PFSK-1 (cell line): Measurements from ENCODE around the gene ZRANB2.

Experiments used
- FOXP2 ChIP-seq: optimal IDR thresholded peaks from 2 replicates; pipeline ENCODE3; 2011; ENCODE audit warnings: borderline replicate concordance, control low read depth, inconsistent platforms; ENCODE audit not compliant: insufficient read depth; ENCODE audit errors: extremely low read length, extremely low read depth
- POLR2AphosphoS5 ChIP-seq: IDR thresholded peaks from 2 replicates; pipeline ENCODE4 v1.6.1; 2012; ENCODE audit warnings: low read depth, mild to moderate bottlenecking, control low read depth, low read length, moderate library complexity
- SIN3A ChIP-seq: IDR thresholded peaks from 2 replicates; pipeline ENCODE4 v1.6.1; 2012; ENCODE audit warnings: mild to moderate bottlenecking, low read length, moderate library complexity, borderline replicate concordance; ENCODE audit not compliant: insufficient read depth
- TAF1 ChIP-seq: IDR thresholded peaks from 2 replicates; pipeline ENCODE4 v1.6.1; 2012; ENCODE audit warnings: low read length, control low read depth, borderline replicate concordance; ENCODE audit not compliant: insufficient read depth
- TF ChIP-seq, protein P1 (sequence below), 2 experiments: IDR thresholded peaks; 2 replicates each; pipeline versions ENCODE4 v1.6.1 to v1.8.0; 2011 to 2012; ENCODE audit warnings: low read depth in 2 of 2, low read length in 2 of 2, control low read depth in 1 of 2, inconsistent platforms in 1 of 2, mild to moderate bottlenecking in 1 of 2, moderate library complexity in 1 of 2; ENCODE audit not compliant: insufficient read depth in 1 of 2

ZRANB2 gene

DNA sequence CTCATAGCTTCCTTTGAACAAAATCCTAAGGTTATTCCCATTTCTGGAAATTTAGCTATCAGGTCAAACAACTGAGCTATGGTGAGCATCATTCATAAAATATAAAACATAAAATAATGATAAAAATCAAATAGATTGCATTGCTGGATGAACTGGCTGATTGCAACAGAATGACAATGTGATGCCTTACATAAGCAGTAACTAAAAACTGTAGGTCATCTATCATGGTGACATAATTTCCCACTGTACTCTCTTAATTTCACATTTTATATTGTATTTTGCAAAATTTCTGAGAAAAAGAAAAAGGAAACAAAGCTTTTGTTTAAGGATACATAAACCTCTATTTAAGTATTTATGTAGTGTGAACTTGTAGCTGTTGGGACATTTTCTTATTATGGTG is 37.8 kb downstream of the ZRANB2 start:
- TF ChIP-seq, protein P1, sequence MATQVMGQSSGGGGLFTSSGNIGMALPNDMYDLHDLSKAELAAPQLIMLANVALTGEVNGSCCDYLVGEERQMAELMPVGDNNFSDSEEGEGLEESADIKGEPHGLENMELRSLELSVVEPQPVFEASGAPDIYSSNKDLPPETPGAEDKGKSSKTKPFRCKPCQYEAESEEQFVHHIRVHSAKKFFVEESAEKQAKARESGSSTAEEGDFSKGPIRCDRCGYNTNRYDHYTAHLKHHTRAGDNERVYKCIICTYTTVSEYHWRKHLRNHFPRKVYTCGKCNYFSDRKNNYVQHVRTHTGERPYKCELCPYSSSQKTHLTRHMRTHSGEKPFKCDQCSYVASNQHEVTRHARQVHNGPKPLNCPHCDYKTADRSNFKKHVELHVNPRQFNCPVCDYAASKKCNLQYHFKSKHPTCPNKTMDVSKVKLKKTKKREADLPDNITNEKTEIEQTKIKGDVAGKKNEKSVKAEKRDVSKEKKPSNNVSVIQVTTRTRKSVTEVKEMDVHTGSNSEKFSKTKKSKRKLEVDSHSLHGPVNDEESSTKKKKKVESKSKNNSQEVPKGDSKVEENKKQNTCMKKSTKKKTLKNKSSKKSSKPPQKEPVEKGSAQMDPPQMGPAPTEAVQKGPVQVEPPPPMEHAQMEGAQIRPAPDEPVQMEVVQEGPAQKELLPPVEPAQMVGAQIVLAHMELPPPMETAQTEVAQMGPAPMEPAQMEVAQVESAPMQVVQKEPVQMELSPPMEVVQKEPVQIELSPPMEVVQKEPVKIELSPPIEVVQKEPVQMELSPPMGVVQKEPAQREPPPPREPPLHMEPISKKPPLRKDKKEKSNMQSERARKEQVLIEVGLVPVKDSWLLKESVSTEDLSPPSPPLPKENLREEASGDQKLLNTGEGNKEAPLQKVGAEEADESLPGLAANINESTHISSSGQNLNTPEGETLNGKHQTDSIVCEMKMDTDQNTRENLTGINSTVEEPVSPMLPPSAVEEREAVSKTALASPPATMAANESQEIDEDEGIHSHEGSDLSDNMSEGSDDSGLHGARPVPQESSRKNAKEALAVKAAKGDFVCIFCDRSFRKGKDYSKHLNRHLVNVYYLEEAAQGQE (IDR thresholded peaks at IDR 0.05; ENCODE audit: insufficient read depth in 1 of 2, low read depth in 2 of 2, low read length in 2 of 2), result no peak
- TF ChIP-seq TAF1 (no peak), POLR2AphosphoS5 (no peak), FOXP2 (no peak), SIN3A (no peak)

DNA sequence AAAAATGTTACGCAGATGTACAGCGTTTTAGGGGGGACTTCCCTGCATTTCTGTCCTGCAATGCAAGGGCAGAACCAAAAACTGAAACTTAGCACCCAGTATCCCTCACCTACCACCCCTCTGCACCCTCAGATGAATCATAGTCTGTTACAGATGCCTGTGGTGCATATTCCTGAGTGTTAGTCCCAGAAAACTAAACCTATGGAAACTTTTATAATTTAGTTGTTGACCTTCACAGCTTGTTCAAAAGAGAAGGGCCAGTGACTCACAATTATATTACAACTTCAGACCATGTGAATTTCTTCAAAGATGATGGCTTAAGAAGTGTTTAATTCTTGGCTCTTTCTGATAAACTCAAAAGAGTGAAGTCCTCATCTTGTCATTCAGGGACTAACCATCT is 39.0 kb downstream of the ZRANB2 start:
- TF ChIP-seq, protein P1 (IDR thresholded peaks at IDR 0.05; ENCODE audit: insufficient read depth in 1 of 2, low read depth in 2 of 2, low read length in 2 of 2), result no peak
- TF ChIP-seq SIN3A, result no peak
- TF ChIP-seq POLR2AphosphoS5, result no peak
- no peak for TF ChIP-seq FOXP2
- TF ChIP-seq TAF1, result no peak

DNA sequence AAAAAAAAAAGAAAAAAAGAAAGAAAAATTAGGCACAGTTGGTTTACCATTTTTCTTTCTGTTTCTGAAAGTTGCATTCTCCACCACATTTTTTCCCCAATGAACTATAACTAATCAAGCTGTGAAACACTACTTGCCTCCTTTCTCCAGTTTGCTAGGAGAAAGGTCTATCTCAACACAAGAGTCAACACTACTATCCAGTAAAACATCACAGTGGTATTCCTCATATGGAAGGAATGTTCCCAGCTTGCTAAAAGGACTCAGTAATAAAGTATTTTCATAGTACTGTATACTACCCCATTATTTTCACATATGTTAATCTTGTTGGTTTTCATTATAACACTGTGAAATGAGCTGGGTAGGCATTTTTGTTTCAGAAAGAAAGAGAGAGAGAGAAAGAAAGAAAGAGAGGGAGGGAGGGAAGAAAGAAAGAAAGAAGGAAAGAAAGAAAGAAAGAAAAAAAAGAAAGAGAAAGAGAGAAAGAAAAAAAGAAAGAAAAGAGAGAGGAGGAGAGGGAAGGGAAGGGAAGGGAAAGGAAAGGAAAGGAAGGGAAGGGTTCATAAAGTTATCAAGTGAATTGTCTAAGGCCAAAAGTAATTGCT is 41.1 kb downstream of the ZRANB2 start:
- TF ChIP-seq POLR2AphosphoS5 (no peak), TAF1 (no peak), FOXP2 (no peak), SIN3A (no peak)
- TF ChIP-seq, protein P1 (IDR thresholded peaks at IDR 0.05; ENCODE audit: insufficient read depth in 1 of 2, low read depth in 2 of 2, low read length in 2 of 2), result no peak

DNA sequence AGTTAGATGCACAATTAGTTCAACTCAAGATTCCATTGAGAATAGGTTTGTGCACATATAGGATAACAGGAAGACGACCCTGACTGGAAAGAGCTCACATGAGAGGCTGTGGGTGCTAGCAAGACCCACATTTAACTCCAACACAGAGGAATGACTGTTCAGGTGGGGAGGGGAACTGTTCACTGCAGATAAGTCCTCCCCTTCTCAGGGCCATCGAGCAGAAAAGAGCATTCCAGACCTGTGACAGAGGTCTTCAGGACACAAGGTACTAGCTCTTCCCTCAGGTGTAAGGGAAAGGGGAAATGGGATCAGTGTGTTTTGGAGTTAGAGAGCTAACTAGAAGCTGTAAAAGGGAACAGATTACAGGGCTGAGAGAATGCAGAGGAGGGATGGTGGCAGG is 41.9 kb downstream of the ZRANB2 start:
- TF ChIP-seq TAF1, result no peak
- TF ChIP-seq, protein P1 (IDR thresholded peaks at IDR 0.05; ENCODE audit: insufficient read depth in 1 of 2, low read depth in 2 of 2, low read length in 2 of 2), result no peak
- TF ChIP-seq SIN3A, result no peak
- no peak for TF ChIP-seq POLR2AphosphoS5
- no peak for TF ChIP-seq FOXP2
